K562 (cell line): ENCODE results near the gene HS3ST5. TPM values are rescaled to one million over a fixed set of nuclear protein-coding genes. Genes with fewer than 3 reads are reported as not detected.

ENCODE experiments used
- ATAC-seq: fragments of 200-7000 bp; cut with Tn5 transposase; 3 replicates; pipeline ENCODE4 v1.9.1; 2020; ENCODE audit warnings: moderate library complexity
- BruUV-seq: library from RNA; stranded (reverse); fragments of 400-500 nt; replicated peaks from 2 replicates; lab custom pipeline; 2021; lab: Mats Ljungman, UMichigan
- CTCF ChIA-PET: fragments of 300-600 bp; formaldehyde crosslinking; extraction: SDS; loops from one replicate; lab custom pipeline; 2021; ENCODE audit warnings: low intra/inter-chr PET ratio; lab: Yijun Ruan, JAX
- POLR2A ChIA-PET: fragments of 300-600, 350-650 bp; sonication (Branson Sonifier 250); formaldehyde crosslinking; extraction: SDS; loops from one replicate; lab custom pipeline; 2021; ENCODE audit warnings: antibody characterized with exemption, inconsistent platforms; lab: Yijun Ruan, JAX
- DNase-seq, 4 experiments: peaks; one replicate each; pipeline versions ENCODE4 v3.0.0 to v3.0.0-alpha.2; 2011 to 2018; ENCODE audit warnings: low spot score in 3 of 4, mixed read lengths in 3 of 4; ENCODE audit errors: extremely low read depth in 1 of 4
- FAIRE-seq: peaks from 2 replicates; lab custom pipeline; 2011; peaks lifted over from hg19 to GRCh38; lab: Jason Lieb, UNC
- H2AFZ ChIP-seq: 2 replicates; pipeline ENCODE4 v1.6.0; 2011; ENCODE audit warnings: low read depth, low read length, control low read depth, inconsistent platforms
- H3K27ac ChIP-seq: fragments of 200-600 bp; 3 replicates; pipeline ENCODE4 v1.8.0; 2011; ENCODE audit warnings: low read depth, mild to moderate bottlenecking, control low read depth, inconsistent platforms, low read length, moderate library complexity, mixed read lengths; ENCODE audit errors: extremely low read depth
- H3K27me3 ChIP-seq, 2 experiments: fragments of 300-600 bp in 1 of 2; 2 replicates in 1 of 2; 3 replicates in 1 of 2; pipeline versions ENCODE4 v1.6.0 to v1.8.0; 2011; ENCODE audit warnings: inconsistent platforms in 2 of 2, low read length in 2 of 2, mild to moderate bottlenecking in 1 of 2, mixed read lengths in 1 of 2, moderate library complexity in 1 of 2; ENCODE audit not compliant: control insufficient read depth in 2 of 2, insufficient read depth in 2 of 2
- H3K36me3 ChIP-seq: fragments of 300-600 bp; 3 replicates; pipeline ENCODE4 v1.8.0; 2011; ENCODE audit warnings: mild to moderate bottlenecking, low read length, inconsistent platforms; ENCODE audit not compliant: control insufficient read depth, insufficient read depth
- H3K4me1 ChIP-seq, 2 experiments: fragments of 200-600 bp in 1 of 2; replicated peaks in 1 of 2; 2 replicates in 1 of 2; 3 replicates in 1 of 2; pipeline versions ENCODE4 v1.5.1 to v1.8.0; 2011; ENCODE audit warnings: inconsistent platforms in 2 of 2, low read length in 2 of 2, mild to moderate bottlenecking in 1 of 2, mixed read lengths in 1 of 2, moderate library complexity in 1 of 2; ENCODE audit not compliant: control insufficient read depth in 2 of 2, insufficient read depth in 2 of 2
- H3K4me2 ChIP-seq: 2 replicates; pipeline ENCODE4 v1.6.1; 2011; ENCODE audit warnings: low read length, control low read depth, inconsistent platforms, mixed read lengths; ENCODE audit not compliant: insufficient read depth
- H3K4me3 ChIP-seq: fragments of 200-600 bp; sonication (generic), shearing (Covaris generic); 2 replicates; pipeline ENCODE4 v1.5.1; 2016; ENCODE audit warnings: control low read depth, inconsistent platforms
- H3K79me2 ChIP-seq: fragments of 200-600 bp; 3 replicates; pipeline ENCODE4 v1.8.0; 2011; ENCODE audit warnings: low read length, inconsistent platforms; ENCODE audit not compliant: control insufficient read depth, insufficient read depth
- H3K9ac ChIP-seq, 2 experiments: 2 replicates each; pipeline versions ENCODE4 v1.6.0 to v1.6.1; 2011; ENCODE audit warnings: low read depth in 2 of 2, low read length in 2 of 2, control low read depth in 1 of 2, inconsistent platforms in 1 of 2, mild to moderate bottlenecking in 1 of 2, mixed read lengths in 1 of 2; ENCODE audit not compliant: insufficient read depth in 1 of 2
- H3K9me1 ChIP-seq: one replicate; pipeline ENCODE4 v1.6.0; 2011; ENCODE audit warnings: inconsistent platforms, mild to moderate bottlenecking, low read length, moderate library complexity; ENCODE audit not compliant: control insufficient read depth, insufficient read depth
- H3K9me3 ChIP-seq: replicated peaks from 2 replicates; pipeline ENCODE4 v1.5.1; 2011; ENCODE audit warnings: low read depth, low read length, inconsistent platforms; ENCODE audit not compliant: control insufficient read depth, insufficient read depth
- H4K20me1 ChIP-seq: replicated peaks from 2 replicates; pipeline ENCODE4 v1.6.1; 2011; ENCODE audit warnings: low read length, inconsistent platforms, mixed read lengths; ENCODE audit not compliant: control insufficient read depth, insufficient read depth
- CBX1 ChIP-seq: sonication (generic); IDR thresholded peaks from 2 replicates; pipeline ENCODE4 v1.6.1; 2016; ENCODE audit warnings: antibody characterized with exemption, low read depth, mild to moderate bottlenecking
- CC2D1A ChIP-seq: fragments of 450-650 bp; IDR thresholded peaks from 2 replicates; pipeline ENCODE4 v1.6.1; 2017; ENCODE audit warnings: mild to moderate bottlenecking
- COPS2 ChIP-seq: fragments of 450-650 bp; conservative IDR thresholded peaks from 2 replicates; pipeline ENCODE4 v1.6.1; 2016; ENCODE audit warnings: mild to moderate bottlenecking, moderate library complexity
- DMBX1 ChIP-seq: fragments of 250-450 bp; sonication (Bioruptor Pico); IDR thresholded peaks from 2 replicates; pipeline ENCODE4 v1.8.0; 2022; ENCODE audit warnings: inconsistent platforms, mild to moderate bottlenecking, moderate library complexity, borderline replicate concordance
- ELF4 ChIP-seq: fragments of 450-650 bp; formaldehyde crosslinking; IDR thresholded peaks from 2 replicates; pipeline ENCODE4 v1.4.0; 2022; ENCODE audit warnings: missing genetic modification characterization
- ESRRB ChIP-seq: fragments of 250-450 bp; sonication (Bioruptor Pico); IDR thresholded peaks from 2 replicates; pipeline ENCODE4 v1.5.0; 2020; ENCODE audit warnings: mild to moderate bottlenecking, moderate library complexity, borderline replicate concordance
- FOXJ3 ChIP-seq: sonication (generic); formaldehyde crosslinking; IDR thresholded peaks from 2 replicates; pipeline ENCODE4 v1.4.0; 2020; ENCODE audit warnings: mild to moderate bottlenecking, missing genetic modification reagents
- HNRNPLL ChIP-seq: fragments of 200-400 bp; formaldehyde crosslinking; IDR thresholded peaks from 2 replicates; pipeline ENCODE4 v1.6.1; 2017; ENCODE audit warnings: low read length, low read depth, mild to moderate bottlenecking; ENCODE audit not compliant: poor library complexity, severe bottlenecking
- MAFK ChIP-seq: IDR thresholded peaks from 2 replicates; pipeline ENCODE4 v1.6.1; 2011; ENCODE audit warnings: low read length, improper control_type of control experiment
- NR2C1 ChIP-seq, 2 experiments: fragments of 450-650 bp; IDR thresholded peaks; 2 replicates each; pipeline ENCODE4 v1.6.1; 2017; ENCODE audit warnings: mild to moderate bottlenecking in 2 of 2, antibody characterized with exemption in 1 of 2, inconsistent platforms in 1 of 2, missing compliant biosample characterization in 1 of 2, missing genetic modification characterization in 1 of 2
- NR3C1 ChIP-seq: sonication (generic); formaldehyde crosslinking; IDR thresholded peaks from 2 replicates; pipeline ENCODE4 v1.8.1; 2022; ENCODE audit warnings: missing genetic modification reagents
- POLR2AphosphoS2 ChIP-seq: IDR thresholded peaks from 2 replicates; pipeline ENCODE4 v1.6.1; 2012; ENCODE audit warnings: low read length, improper control_type of control experiment
- POLR2H ChIP-seq: IDR thresholded peaks from 2 replicates; pipeline ENCODE4 v1.6.1; 2016; ENCODE audit warnings: missing genetic modification characterization, low read depth, mild to moderate bottlenecking, control low read depth, missing compliant biosample characterization, moderate library complexity
- RAD21 ChIP-seq, 2 experiments: fragments of 250-450 bp in 1 of 2; fragments of 450-650 bp in 1 of 2; sonication (Bioruptor Pico) in 1 of 2; formaldehyde crosslinking in 1 of 2; IDR thresholded peaks in 1 of 2; conservative IDR thresholded peaks in 1 of 2; 2 replicates each; pipeline versions ENCODE4 v1.4.0 to v1.8.0; 2020 to 2022; ENCODE audit warnings: mild to moderate bottlenecking in 2 of 2, moderate library complexity in 1 of 2
- SPI1 ChIP-seq: IDR thresholded peaks from 2 replicates; pipeline ENCODE4 v1.6.1; 2011; ENCODE audit warnings: low read depth, low read length, control low read depth, borderline replicate concordance
- ZBED1 ChIP-seq: IDR thresholded peaks from 2 replicates; pipeline ENCODE4 v1.6.1; 2014
- ZNF197 ChIP-seq: fragments of 200-800 bp; sonication (Bioruptor generic); IDR thresholded peaks from 2 replicates; pipeline ENCODE4 v1.6.1; 2016; ENCODE audit warnings: low read depth, missing genetic modification characterization, missing compliant biosample characterization
- ZNF79 ChIP-seq: fragments of 250-450 bp; sonication (Bioruptor Pico); IDR thresholded peaks from 2 replicates; pipeline ENCODE4 v1.4.0; 2020; ENCODE audit warnings: low read depth, mild to moderate bottlenecking, moderate library complexity
- WGBS: fragments of 100-300 bp; shearing (Covaris generic); methylation state at CpG from one replicate; pipeline ENCODE4 v1.1.6; 2016; ENCODE audit warnings: low coverage, mixed read lengths; ENCODE audit not compliant: insufficient coverage; ENCODE audit errors: missing lambda C conversion rate; 5-methylcytosine and 5-hydroxymethylcytosine counted together
- in situ Hi-C: fragments of 300-500 bp; cut with MboI; formaldehyde crosslinking; loops from 4 replicates; pipeline ENCODE4 v1.15.0; 2018; ENCODE audit warnings: inconsistent platforms, mixed read lengths
- intact Hi-C: fragments of 100-400 bp; cut with micrococcal nuclease; formaldehyde crosslinking; loops from 2 replicates; pipeline ENCODE4 v1.14.2; 2022
- polyA plus RNA-seq, 8 experiments: library from polyadenylated mRNA; depleted of rRNA in 4 of 8; stranded (reverse) in 5 of 8; unstranded in 3 of 8; fragments of >200 nt; fragmentation: Nextera tagmentation in 2 of 8; fragmentation: Illumina TruSeq in 1 of 8; extraction: Ambion mirVana in 2 of 8; extraction: Trizol in 1 of 8; gene quantifications; 2 replicates each; pipeline versions ENCODE4 v1.2.1 to v1.2.3, GENCODE V29; 2011 to 2014; ENCODE audit warnings: inconsistent platforms in 1 of 8, missing spikeins in 1 of 8
- total RNA-seq, 7 experiments: library from RNA; depleted of rRNA in 6 of 7; stranded (reverse); fragments of >200 nt in 6 of 7; fragmentation: Illumina TruSeq in 2 of 7; extraction: Trizol in 2 of 7; gene quantifications; 2 replicates each; pipeline versions ENCODE4 v1.2.1 to v1.2.3, GENCODE V29; 2011 to 2021; ENCODE audit warnings: low replicate concordance in 1 of 7
- TF ChIP-seq, protein P1 (sequence below): fragments of 450-650 bp; conservative IDR thresholded peaks from 2 replicates; pipeline ENCODE4 v1.6.1; 2016; ENCODE audit warnings: missing genetic modification characterization, low read depth, mild to moderate bottlenecking, control low read depth, missing compliant biosample characterization

HS3ST5 gene
- total and polyA plus RNA-seq, 9 of the 15 experiments (the other 6 are each of a cell fraction or from before 2014, with no cell fraction given) = not detected

DNA sequence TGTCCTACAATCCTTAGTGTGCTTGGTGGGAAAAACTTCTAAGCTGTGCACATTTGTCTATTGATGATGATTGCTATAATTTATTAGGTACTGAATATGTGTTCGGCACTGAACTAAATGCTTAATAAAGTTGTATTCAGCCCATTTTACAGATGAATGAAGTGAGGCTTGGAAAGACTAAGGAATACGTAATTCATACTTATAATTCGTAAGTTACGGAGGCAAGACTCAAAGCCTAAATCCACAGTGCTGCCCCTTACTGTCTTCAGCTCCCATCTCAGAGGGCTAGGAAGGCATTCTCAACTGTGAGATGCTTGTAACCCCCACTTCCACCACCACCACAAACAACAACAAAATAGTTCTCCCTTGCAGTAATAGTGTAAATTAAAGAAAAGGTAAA lies 171.3 kb downstream of the HS3ST5 start:
- in situ Hi-C loops = no loop called here
- H3K36me3 ChIP-seq = no peaks in the 10 kb centered on the region
- TF ChIP-seq FOXJ3 = no peak
- no peak for TF ChIP-seq NR2C1 (IDR thresholded peaks at IDR 0.05)
- TF ChIP-seq NR2C1 (tag; IDR thresholded peaks at IDR 0.05) = no peak
- no peak for TF ChIP-seq ESRRB (CRISPR knock-in tag)
- TF ChIP-seq MAFK = no peak
- TF ChIP-seq ZNF197 (CRISPR knock-in tag) = no peak
- TF ChIP-seq ELF4 (CRISPR knock-in tag) = no peak
- TF ChIP-seq COPS2 = no peak
- TF ChIP-seq POLR2H (tag) = no peak
- TF ChIP-seq HNRNPLL = no peak
- no peak for TF ChIP-seq ZBED1
- no peak for TF ChIP-seq RAD21 (CRISPR knock-in tag; conservative IDR thresholded peaks at IDR 0.05 in 1 of 2, IDR thresholded peaks at IDR 0.05 in 1 of 2)
- TF ChIP-seq POLR2AphosphoS2 = no peak
- TF ChIP-seq, protein P1, sequence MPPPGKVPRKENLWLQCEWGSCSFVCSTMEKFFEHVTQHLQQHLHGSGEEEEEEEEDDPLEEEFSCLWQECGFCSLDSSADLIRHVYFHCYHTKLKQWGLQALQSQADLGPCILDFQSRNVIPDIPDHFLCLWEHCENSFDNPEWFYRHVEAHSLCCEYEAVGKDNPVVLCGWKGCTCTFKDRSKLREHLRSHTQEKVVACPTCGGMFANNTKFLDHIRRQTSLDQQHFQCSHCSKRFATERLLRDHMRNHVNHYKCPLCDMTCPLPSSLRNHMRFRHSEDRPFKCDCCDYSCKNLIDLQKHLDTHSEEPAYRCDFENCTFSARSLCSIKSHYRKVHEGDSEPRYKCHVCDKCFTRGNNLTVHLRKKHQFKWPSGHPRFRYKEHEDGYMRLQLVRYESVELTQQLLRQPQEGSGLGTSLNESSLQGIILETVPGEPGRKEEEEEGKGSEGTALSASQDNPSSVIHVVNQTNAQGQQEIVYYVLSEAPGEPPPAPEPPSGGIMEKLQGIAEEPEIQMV (tag) = no peak
- TF ChIP-seq DMBX1 (CRISPR knock-in tag) = no peak
- TF ChIP-seq CC2D1A = no peak
- no peak for TF ChIP-seq SPI1
- TF ChIP-seq NR3C1 (CRISPR knock-in tag) = no peak
- TF ChIP-seq CBX1 = no peak
- TF ChIP-seq ZNF79 (CRISPR knock-in tag) = no peak
- BruUV-seq = no TSS peak
- ChIA-PET CTCF (no interaction called here), POLR2A (no interaction called here)
- FAIRE-seq (no peak), DNase-seq (no peak), ATAC-seq (no peak)
- intact Hi-C loops = no loop called here
- H3K9me1 ChIP-seq = no peaks in the 10 kb centered on the region
- H3K27me3 ChIP-seq = no peaks in the 10 kb centered on the region
- no peaks in the 10 kb centered on the region for H3K4me1 ChIP-seq
- no peak overlapping the region for H2AFZ ChIP-seq
- no peaks in the 10 kb centered on the region for H4K20me1 ChIP-seq
- 2% methylated on average over 4 of the region's 4 CpGs for WGBS
- no peak overlapping the region for H3K9ac ChIP-seq
- H3K4me2 ChIP-seq = no peak overlapping the region
- no peak overlapping the region for H3K4me3 ChIP-seq
- H3K9me3 ChIP-seq = no peaks in the 10 kb centered on the region
- no peak overlapping the region for H3K27ac ChIP-seq
- H3K79me2 ChIP-seq = no peaks in the 10 kb centered on the region
